ENCODE results near the gene WDR64. TPM values are rescaled to one million over a fixed set of nuclear protein-coding genes. Genes with fewer than 3 reads are reported as not detected.
A peak's percentile ranks its signal among the peaks of the same experiment; 100 is the strongest.

WDR64 gene
- total and polyA plus RNA-seq, 2 of the 13 experiments (the other 11 are each of a cell fraction or from before 2014, with no cell fraction given) = not detected

DNA sequence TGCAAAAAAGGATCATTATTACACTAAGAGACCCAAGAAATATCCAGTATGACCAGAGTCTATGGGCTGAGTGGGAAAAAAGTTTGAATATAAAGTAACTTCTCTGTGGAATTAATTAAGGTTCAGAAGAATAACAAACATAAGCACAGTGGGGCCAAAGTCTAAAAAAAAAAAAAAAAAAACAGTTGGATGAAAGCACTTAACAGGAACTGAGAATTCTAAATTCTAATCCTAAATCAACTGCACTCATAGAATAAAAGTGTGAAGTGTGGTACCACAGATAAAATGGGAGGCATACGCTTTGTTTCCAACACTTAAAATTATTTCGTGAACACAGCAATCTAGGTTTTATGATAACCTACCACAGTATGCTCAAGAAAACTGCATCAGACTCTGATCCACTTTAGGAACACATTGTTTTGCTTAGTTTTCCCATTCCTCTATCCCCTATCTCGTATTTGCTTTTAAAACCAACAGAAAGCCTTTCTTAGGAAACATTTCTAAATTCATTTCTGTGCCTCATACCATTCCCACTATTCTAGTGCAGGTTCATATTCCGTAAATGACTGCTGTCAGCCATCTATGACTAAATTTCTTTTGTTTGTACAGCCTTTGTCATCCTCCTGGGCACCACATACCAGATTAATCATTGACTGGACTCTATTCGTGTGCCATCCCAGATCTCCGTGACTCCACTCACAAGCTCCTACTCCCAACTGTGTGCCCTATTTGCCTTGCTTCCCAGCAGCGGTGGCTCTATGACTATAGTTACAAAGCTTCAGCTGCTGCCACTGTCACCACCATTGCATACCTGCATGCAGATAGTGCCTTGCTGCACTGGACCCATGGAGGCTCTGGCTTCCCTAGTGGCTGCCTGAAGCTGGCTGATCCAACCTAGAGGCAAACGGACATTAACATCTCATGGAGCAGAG is 36.8 kb upstream of the WDR64 start (continued):
- TF ChIP-seq RBFOX2 (IDR thresholded peaks at IDR 0.05; ENCODE audit: low read depth, low read length) (no peak), ARID3A (IDR thresholded peaks at IDR 0.05; ENCODE audit: low read depth, low read length) (peak; percentile 74; the same call in 1 of the 2 replicates), HOMEZ (CRISPR knock-in tag; IDR thresholded peaks at IDR 0.05; ENCODE audit: low read depth) (peak; percentile 14; the same call in 1 of the 2 replicates), CEBPG (CRISPR knock-in tag; IDR thresholded peaks at IDR 0.05) (no peak), TGIF2 (CRISPR knock-in tag; IDR thresholded peaks at IDR 0.05) (no peak), SSRP1 (CRISPR knock-in tag; IDR thresholded peaks at IDR 0.05) (no peak), SPEN (CRISPR knock-in tag; IDR thresholded peaks at IDR 0.05; ENCODE audit: low read depth) (no peak), ZUFSP (CRISPR knock-in tag; IDR thresholded peaks at IDR 0.05; ENCODE audit: borderline replicate concordance) (no peak), SNAPC5 (CRISPR knock-in tag; IDR thresholded peaks at IDR 0.05; ENCODE audit: borderline replicate concordance) (no peak), ZNF670 (CRISPR knock-in tag; IDR thresholded peaks at IDR 0.05; ENCODE audit: borderline replicate concordance) (no peak), SALL1 (CRISPR knock-in tag; IDR thresholded peaks at IDR 0.05) (peak; percentile 57), ZSCAN5A (CRISPR knock-in tag; IDR thresholded peaks at IDR 0.05; ENCODE audit: borderline replicate concordance) (0 out of 2 replicates have a peak, but pooled peaks have one; percentile 16), ZNF225 (CRISPR knock-in tag; IDR thresholded peaks at IDR 0.05) (no peak), THAP11 (CRISPR knock-in tag; IDR thresholded peaks at IDR 0.05) (no peak), GATA4 (IDR thresholded peaks at IDR 0.05; ENCODE audit: borderline replicate concordance, low read depth) (no peak)
- TF ChIP-seq, protein P1, sequence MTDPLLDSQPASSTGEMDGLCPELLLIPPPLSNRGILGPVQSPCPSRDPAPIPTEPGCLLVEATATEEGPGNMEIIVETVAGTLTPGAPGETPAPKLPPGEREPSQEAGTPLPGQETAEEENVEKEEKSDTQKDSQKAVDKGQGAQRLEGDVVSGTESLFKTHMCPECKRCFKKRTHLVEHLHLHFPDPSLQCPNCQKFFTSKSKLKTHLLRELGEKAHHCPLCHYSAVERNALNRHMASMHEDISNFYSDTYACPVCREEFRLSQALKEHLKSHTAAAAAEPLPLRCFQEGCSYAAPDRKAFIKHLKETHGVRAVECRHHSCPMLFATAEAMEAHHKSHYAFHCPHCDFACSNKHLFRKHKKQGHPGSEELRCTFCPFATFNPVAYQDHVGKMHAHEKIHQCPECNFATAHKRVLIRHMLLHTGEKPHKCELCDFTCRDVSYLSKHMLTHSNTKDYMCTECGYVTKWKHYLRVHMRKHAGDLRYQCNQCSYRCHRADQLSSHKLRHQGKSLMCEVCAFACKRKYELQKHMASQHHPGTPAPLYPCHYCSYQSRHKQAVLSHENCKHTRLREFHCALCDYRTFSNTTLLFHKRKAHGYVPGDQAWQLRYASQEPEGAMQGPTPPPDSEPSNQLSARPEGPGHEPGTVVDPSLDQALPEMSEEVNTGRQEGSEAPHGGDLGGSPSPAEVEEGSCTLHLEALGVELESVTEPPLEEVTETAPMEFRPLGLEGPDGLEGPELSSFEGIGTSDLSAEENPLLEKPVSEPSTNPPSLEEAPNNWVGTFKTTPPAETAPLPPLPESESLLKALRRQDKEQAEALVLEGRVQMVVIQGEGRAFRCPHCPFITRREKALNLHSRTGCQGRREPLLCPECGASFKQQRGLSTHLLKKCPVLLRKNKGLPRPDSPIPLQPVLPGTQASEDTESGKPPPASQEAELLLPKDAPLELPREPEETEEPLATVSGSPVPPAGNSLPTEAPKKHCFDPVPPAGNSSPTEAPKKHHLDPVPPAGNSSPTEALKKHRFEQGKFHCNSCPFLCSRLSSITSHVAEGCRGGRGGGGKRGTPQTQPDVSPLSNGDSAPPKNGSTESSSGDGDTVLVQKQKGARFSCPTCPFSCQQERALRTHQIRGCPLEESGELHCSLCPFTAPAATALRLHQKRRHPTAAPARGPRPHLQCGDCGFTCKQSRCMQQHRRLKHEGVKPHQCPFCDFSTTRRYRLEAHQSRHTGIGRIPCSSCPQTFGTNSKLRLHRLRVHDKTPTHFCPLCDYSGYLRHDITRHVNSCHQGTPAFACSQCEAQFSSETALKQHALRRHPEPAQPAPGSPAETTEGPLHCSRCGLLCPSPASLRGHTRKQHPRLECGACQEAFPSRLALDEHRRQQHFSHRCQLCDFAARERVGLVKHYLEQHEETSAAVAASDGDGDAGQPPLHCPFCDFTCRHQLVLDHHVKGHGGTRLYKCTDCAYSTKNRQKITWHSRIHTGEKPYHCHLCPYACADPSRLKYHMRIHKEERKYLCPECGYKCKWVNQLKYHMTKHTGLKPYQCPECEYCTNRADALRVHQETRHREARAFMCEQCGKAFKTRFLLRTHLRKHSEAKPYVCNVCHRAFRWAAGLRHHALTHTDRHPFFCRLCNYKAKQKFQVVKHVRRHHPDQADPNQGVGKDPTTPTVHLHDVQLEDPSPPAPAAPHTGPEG (CRISPR knock-in tag; IDR thresholded peaks at IDR 0.05) = no peak
